Fibroblast of pulmonary artery (primary cell): Measurements from ENCODE around the gene FAM118B.

ENCODE experiments used
- DNase-seq: peaks from one replicate; pipeline ENCODE4 v3.0.0-alpha.2; 2010; ENCODE audit warnings: low read depth
- H3K4me3 ChIP-seq: replicated peaks from 2 replicates; pipeline ENCODE4 v1.5.1; 2011; ENCODE audit warnings: low read depth, mild to moderate bottlenecking, control low read depth, low read length, moderate library complexity
- TF ChIP-seq, protein P1 (sequence below): IDR thresholded peaks from 2 replicates; pipeline ENCODE4 v1.5.1; 2011; ENCODE audit warnings: mild to moderate bottlenecking, control low read depth, low read length, inconsistent platforms; ENCODE audit errors: missing control alignments

FAM118B gene

DNA sequence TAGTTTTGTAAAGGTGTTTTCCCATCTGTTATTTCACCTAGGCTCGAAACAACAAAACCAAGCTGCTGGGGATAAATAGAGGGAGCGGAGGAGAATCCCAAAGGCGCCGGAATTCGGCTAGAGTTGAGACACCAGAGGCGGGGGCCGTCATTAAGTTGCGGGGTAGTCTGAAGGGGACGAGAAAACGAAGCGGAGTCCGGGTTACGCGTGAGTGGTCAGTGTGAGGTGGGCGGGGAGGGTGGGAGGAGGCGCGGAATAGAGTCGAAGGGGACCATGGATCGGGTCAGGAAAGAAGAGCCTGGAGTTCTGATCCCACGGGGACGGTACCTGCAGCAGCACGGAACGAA is 56.8 kb downstream of the FAM118B start:
- no peak for DNase-seq
- TF ChIP-seq, protein P1, sequence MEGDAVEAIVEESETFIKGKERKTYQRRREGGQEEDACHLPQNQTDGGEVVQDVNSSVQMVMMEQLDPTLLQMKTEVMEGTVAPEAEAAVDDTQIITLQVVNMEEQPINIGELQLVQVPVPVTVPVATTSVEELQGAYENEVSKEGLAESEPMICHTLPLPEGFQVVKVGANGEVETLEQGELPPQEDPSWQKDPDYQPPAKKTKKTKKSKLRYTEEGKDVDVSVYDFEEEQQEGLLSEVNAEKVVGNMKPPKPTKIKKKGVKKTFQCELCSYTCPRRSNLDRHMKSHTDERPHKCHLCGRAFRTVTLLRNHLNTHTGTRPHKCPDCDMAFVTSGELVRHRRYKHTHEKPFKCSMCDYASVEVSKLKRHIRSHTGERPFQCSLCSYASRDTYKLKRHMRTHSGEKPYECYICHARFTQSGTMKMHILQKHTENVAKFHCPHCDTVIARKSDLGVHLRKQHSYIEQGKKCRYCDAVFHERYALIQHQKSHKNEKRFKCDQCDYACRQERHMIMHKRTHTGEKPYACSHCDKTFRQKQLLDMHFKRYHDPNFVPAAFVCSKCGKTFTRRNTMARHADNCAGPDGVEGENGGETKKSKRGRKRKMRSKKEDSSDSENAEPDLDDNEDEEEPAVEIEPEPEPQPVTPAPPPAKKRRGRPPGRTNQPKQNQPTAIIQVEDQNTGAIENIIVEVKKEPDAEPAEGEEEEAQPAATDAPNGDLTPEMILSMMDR, result no peak
- peak overlapping the region; percentile 97 for H3K4me3 ChIP-seq

DNA sequence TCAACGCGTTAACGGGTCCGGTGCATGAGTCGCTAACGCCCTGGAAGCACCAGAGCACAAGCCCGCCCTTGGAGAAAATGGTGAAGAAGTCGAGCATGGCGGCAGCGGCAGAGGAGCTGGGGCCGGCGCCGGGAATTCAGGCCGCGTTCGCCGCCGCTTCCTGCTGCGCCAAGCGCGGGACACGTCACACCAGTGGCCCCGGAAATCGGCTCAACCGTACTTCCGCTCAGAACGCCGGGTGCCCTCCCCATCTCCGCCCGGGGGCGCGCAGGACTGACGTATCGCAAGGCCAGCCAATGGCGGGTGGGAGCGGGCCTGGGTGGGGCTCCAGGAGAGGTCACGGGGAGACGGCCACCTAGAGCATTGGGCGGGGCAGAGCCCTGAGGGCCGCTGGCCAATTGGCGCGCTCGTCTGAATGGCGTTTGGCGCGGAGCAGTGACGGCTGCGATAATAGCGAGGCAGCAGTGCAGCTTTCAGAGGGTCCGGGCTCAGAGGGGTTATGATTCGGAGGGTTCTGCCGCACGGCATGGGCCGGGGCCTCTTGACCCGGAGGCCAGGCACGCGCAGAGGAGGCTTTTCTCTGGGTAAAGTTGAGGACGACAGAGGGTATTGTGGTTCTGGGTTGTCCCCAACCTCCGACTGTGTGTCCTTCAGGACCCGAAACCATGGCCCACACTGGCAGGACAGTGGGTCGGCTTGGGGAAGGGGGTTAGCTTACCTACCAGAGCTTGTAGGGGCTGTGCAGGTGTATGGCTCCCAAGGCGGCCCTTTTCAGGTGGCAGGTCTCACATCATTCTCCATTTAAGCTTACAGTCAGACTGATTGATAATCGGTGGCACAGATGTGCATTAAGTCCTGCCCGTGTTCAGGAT is 57.4 kb downstream of the FAM118B start, which contains the start of the genes FOXRED1 and SRPRA:
Gene FOXRED1, plus strand, starts transcription at position 447 of the 872 bp plus-strand sequence. Its CDS starts 53 bp downstream, at position 500.
Gene SRPRA, minus strand, starts transcription at position 188 of the 872 bp plus-strand sequence. Its CDS starts 91 bp downstream, at position 97.
- H3K4me3 ChIP-seq, result peak within 1 kb of the TSS; percentile 97
- TF ChIP-seq, protein P1, result no peak
- DNase-seq, result peak; percentile 99

DNA sequence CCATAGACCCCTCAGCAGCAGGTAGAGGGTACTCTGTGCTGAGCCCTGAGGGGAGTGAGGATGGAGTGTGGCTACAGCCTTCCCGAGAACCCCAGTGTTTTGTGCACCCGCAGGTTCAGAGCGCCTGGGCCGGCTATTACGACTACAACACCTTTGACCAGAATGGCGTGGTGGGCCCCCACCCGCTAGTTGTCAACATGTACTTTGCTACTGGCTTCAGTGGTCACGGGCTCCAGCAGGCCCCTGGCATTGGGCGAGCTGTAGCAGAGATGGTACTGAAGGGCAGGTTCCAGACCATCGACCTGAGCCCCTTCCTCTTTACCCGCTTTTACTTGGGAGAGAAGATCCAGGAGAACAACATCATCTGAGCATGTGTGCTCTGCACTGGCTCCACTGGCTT is 65.7 kb downstream of the FAM118B start:
- TF ChIP-seq, protein P1, result no peak
- DNase-seq, result no peak
- no peak overlapping the region for H3K4me3 ChIP-seq

DNA sequence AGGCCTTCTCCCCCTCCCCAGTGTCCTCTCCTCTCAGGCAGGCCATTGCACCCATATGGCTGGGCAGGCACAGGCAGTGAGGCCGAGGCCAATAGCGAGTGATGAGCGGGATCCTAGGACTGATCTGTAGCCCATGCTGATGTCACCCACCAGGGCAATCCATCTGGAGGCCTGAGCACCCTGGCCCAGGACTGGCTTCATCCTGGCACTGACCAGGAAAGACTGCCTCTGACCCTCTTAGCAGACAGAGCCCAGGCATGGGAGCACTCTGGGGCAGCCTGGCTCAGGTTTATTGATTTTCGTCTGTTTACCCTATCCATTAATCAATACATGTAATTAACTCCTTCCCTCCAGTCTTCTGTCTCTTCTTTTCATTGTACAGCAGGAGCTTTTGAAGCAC is 66.2 kb downstream of the FAM118B start:
- TF ChIP-seq, protein P1, result no peak
- no peak overlapping the region for H3K4me3 ChIP-seq
- no peak for DNase-seq

DNA sequence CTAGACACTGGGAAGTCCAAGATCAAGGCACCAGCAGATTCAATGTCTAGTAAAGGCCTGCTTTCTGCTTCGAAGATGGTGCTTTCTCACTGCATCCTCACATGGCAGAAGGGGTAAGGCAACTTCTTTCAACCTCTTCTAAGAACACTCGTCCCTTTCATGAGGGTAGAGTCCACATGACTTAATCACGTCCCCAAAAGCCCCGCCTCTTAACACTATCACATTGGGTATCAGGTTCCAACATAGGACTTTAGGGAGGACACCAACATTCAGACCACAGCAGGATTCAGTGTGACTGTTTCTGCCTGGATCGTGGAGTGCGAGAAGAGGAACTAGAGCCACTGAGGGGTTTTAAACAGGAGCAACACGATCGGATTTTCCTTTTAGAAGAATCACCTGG is 67.6 kb downstream of the FAM118B start:
- no peak overlapping the region for H3K4me3 ChIP-seq
- DNase-seq, result no peak
- TF ChIP-seq, protein P1, result no peak

DNA sequence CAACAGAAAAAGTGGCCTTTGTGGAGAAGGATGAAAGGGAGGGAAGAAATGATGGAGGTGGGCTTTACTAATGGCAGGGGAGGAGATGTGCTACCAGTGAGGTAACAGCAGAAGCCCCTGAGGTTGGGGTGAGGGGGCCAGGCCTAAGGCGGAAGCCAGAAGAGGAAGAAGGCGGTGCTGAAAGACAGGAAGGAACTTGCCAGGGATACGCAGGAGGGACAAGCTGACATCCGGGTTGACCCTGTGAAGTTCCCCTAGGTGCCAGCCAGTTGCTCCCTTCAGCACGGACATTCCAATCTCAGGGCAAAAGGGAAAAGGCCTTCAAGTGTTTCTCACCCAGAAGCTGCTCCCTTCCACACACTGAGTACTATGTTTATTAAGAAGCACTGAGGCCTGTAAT is 69.0 kb downstream of the FAM118B start:
- no peak for DNase-seq
- TF ChIP-seq, protein P1, result no peak
- H3K4me3 ChIP-seq, result no peak overlapping the region
